HG02943 (cell line): Measurements from ENCODE around the gene ZMYND8.
"Not testable (repeated sequence)": the region's sequence is repeated elsewhere in the genome, so short reads cannot be mapped to it uniquely, and the experiment has no call there.

Experiments
- ATAC-seq: cut with Tn5 transposase; IDR thresholded peaks from one replicate; pipeline ENCODE4 v1.9.1; 2021; ENCODE audit warnings: mild to moderate bottlenecking, low read depth, moderate library complexity; ENCODE audit not compliant: unreplicated experiment

ZMYND8 gene

DNA sequence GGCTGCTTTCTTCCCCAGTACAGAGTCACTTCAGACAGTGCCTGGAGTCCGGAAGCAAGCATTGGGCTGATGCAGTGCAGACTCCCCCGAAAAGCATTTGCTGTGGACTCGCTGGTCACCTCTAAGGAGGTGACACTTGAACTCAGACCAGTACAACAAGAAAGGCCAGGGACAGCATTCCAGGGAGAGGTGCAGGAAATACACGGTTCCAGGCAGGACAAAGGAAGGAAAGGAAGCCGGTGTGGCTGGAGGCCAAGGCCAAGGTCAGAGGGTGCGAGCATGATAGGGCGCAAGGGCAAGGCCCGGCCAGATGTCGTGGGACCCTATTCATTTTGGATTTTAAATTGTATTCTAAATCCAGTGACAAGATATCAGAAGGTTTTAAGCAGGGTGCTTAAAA is 160.9 kb downstream of the ZMYND8 start:
- no peak for ATAC-seq

- no peak for ATAC-seq
These were observed 164.5 kb downstream of the ZMYND8 start for GRCh38 chr20:47191956-47192355.

GRCh38 chr20:47191074-47191673 is 165.3 kb downstream of the ZMYND8 start:
- ATAC-seq, result no peak

- ATAC-seq, result no peak
These were observed 167.4 kb downstream of the ZMYND8 start for GRCh38 chr20:47189060-47189459.

DNA sequence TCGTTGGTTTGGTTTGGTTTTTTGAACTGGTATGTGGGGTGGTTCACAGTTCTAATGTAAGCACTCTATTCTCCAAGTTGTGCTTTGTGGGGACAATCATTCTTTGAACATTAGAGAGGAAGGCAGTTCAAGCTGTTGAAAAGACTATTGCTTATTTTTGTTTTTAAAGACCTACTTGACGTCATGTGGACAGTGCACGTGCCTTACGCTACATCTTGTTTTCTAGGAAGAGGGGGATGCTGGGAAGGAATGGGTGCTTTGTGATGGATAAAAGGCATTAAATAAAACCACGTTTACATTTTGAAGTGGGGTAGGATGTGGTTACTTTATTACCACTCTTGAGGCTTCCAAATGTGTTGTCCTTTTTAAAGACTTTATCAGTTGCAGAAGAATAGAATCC is 168.0 kb downstream of the ZMYND8 start:
- no peak for ATAC-seq

- ATAC-seq, result no peak
These were observed 168.9 kb downstream of the ZMYND8 start for GRCh38 chr20:47187450-47188195.

GRCh38 chr20:47183367-47183766 is 173.1 kb downstream of the ZMYND8 start:
- no peak for ATAC-seq

DNA sequence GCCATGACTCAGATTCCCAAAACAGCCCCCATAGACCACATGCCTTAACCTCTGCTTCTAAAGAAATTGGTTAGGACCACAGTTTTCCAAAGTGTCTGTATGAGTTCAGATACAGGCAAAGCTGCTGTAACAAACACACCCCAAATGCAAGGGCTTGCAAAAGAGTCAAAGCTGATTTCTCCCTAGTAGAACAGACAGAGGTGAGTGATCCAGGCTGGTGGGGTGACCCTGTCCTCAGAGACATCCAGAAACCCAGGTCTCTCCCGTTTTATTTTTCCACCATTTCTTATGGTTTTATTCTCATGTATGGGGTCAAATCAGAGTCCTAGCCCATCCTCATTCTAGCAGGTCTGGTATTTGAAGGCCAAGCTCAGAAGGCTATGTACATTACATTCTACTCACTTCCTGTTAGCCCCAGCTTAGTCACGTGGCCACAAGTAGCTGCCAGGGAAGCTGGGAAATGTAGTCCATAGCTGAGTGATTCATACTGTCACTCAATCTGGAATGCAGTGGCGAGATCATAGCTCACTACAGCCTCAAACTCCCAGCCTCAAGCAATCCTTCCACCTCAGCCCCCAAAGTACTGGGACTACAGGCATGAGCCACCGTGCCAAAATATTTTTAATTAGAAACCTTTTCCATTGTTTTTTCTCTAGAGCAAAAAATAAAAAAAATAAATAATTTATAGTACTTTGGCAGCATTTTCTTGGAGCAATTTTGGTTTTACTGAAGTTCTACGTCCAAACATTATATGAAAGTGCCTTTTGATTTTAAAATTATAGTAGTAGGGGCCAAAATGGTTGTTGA is 175.2 kb downstream of the ZMYND8 start:
- no peak for ATAC-seq

GRCh38 chr20:47179267-47179666 is 177.2 kb downstream of the ZMYND8 start:
- no peak for ATAC-seq

GRCh38 chr20:47178851-47179250 is 177.6 kb downstream of the ZMYND8 start:
- no peak for ATAC-seq

DNA sequence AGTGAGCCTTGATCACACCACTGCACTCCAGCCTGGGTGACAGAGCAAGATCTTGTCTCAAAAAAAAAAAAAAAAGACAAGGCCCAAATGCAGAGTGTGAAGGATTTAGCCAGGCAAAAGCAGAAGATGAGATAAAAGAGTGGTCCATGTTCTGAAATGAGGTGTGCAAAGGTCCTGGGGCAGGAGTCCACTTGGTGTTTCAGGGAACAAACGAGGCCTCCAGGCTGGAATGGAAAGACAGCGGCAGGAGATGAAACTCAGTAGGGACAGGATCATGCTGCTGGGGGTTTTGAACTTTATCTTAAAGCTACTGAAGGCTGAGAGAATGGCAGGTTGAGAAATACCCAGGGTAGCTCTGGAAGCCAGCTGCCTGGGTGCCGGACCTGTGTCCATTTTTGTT is 178.2 kb downstream of the ZMYND8 start:
- ATAC-seq, result no peak

- ATAC-seq, result not testable (repeated sequence)
These were observed 180.3 kb downstream of the ZMYND8 start for GRCh38 chr20:47176217-47176616.

- ATAC-seq, result no peak
These were observed 181.0 kb downstream of the ZMYND8 start for GRCh38 chr20:47175493-47175892.

DNA sequence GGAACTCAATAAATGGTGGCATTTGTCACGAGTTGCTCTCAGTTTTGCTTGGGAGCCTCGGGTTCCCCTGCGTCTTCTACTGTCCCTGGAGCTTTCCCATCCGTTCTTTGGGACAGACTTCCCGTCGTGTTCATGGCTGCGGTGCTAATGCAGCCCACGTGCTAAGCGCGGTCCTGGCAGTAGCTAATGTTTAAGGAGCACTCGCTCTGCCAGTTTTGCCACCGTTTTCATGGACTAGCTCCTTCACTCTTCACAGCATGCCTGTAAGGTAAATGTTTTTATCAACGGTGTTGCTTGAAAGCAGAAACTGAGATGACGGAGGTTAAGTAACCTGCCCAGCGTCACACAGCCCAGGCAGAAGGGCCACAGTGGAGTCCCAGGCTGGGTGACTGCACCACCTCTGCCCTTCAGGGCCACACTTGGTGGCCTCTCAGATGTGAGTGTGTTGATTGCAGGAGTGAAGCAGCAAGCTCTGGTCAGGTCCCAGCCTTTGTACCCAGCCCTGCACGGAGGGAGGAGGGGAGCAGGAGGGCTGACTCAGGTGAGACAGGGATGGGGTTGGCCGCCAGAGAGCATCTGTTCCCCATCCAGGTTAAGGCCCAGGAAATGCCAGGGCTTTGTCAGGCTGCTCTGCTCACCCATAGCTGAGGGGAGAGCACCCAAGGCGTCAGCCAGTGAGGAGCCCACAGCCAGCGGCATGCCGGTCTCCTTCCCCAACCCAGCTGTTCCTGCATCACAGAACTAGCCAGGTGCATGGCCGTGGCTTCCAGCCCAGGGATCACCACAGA is 181.8 kb downstream of the ZMYND8 start:
- no peak for ATAC-seq

DNA sequence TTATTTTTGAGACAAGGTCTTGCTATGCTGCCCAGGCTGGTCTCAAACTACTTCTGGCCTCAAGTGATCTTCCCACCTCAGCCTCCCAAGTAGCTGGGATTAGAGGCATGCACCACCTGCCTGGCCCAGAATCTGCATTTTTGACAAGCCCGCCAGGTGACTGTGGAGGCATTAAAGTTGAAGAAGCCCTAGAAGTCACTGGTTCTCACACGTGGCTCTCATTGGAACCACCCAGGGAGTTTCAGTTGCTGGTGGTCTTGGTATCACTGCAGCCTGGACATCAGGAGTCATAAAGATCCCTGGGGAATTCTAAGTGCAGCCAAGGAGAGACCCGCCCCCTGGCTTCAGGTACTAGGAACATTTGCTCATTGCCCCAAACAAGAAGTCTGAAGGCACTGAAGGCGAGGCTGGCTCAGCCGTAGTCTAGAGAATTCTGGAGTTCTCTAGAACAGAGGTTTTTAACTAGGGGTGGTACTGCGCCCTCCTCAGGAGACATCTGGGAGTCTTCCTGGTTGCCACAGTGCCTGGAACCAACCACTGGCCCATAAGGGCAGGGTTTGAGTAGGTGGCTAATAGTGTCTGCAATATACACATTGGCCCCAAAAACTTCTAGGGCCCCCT is 182.8 kb downstream of the ZMYND8 start:
- ATAC-seq, result no peak

DNA sequence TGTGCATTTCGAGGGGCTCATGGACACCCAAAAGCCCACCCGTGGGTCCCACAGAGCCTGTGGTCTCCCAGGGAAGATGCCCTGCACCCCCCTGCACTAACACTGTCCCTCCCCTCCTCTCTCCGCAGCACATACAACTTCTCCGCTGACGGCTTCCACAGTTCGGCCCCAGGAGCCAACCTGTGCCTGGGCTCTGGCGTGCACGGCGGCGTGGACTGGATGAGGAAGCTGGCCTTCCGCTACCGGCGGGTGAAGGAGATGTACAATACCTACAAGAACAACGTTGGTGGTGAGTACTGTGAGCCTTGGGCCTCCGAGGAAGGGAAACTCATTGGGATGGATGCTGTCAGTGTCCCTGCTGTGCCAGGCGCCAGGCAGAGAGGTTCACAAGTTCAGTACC is 183.9 kb downstream of the ZMYND8 start:
- no peak for ATAC-seq

DNA sequence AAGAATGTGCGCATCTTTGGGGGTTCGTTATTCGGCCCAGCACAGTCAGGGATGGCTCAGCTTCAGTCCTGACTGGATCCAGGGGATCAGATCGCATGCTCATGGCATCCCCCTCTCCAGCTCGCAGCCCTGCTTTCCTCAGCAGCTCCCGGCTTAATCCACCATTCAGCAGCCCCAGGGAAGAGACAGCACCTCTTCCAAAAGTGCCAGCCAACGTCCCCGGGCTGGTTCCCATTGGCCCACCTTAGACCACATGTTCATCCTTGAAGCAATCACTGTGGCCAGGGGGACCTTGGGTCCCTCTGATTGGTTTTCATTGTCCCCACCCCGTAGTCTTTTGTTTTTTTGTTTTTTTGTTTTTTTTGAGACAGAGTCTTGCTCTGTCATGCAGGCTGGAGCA is 188.7 kb downstream of the ZMYND8 start:
- no peak for ATAC-seq

DNA sequence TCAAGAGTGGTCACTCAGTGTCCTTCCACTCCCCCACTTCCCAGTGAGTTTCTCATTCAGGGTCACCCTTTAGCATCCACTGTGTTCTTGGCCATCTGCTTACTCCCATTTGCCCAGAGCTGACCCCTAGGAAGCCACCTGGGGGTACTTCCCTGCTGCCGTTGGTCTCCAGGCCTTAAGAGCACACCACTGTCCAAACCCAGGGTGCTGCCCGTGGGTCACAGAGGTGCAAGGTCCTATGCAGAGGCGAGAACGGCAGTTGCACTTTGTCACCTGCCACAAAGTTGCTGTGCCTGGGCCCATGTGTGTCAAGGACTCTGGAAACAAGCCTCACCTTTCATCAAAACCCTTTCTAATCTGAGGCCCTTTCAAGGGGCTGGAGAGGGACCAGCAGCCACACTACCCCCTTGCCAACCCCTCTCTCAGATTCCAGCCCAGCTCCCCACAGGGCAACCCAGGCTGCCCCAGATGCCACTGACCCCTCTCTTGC is 191.1 kb downstream of the ZMYND8 start:
- no peak for ATAC-seq

DNA sequence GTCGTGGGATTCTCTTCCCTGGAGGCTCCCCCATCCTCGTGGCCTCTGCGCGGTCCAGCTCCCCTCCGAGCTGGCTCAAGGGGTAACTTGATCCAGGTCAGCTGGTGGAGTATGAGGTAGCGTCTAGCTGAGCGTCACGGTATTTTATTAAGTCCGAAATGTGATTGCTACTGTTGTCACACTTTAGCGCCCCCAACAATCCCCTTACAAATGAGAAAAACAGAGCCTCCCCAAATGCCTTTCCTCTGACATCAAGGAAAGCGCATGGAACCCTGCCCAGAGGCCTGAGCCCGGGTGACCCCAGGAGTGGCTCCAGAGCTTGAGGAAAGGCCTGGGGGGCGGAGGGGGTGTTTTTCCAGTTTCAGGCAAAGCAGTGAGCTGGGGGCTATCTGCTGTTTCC is 192.4 kb downstream of the ZMYND8 start:
- ATAC-seq, result no peak

DNA sequence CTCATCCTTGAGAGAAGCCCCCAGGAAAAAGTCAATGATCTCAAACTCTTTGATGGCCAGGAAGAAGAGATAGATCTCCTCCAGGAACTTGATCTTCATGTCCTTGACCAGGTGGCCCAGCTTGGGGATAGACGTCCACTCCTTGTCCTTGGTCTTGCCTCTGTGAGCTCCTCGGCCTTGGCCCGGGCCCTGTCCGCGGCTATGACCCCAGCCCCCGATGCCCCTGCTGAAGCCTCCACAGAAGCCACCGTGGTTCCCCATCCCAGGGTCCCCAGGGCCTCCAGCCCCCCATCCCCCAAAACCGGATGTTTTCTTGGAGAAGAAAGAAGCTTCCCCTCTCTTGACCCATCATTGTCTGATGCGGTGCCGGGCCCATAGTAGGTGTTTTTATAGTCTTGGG is 195.1 kb downstream of the ZMYND8 start:
- no peak for ATAC-seq
